Rectal smooth muscle tissue (tissue), 1 donor: ENCODE measurements around the gene DBNL.

ENCODE experiments used
- H3K27ac ChIP-seq: one replicate; pipeline ENCODE4 v1.7.0; 2013; ENCODE audit warnings: low read depth, low read length, inconsistent platforms
- H3K27me3 ChIP-seq: one replicate; pipeline ENCODE4 v1.7.0; 2013; ENCODE audit warnings: low read length; ENCODE audit not compliant: control insufficient read depth, insufficient read depth
- H3K36me3 ChIP-seq: one replicate; pipeline ENCODE4 v1.7.0; 2013; ENCODE audit warnings: low read length; ENCODE audit not compliant: control insufficient read depth, insufficient read depth
- H3K4me1 ChIP-seq: one replicate; pipeline ENCODE4 v1.7.0; 2013; ENCODE audit warnings: low read length; ENCODE audit not compliant: control insufficient read depth, insufficient read depth
- H3K4me3 ChIP-seq: one replicate; pipeline ENCODE4 v1.7.0; 2013; ENCODE audit warnings: low read length
- H3K9ac ChIP-seq: one replicate; pipeline ENCODE4 v1.7.0; 2013; ENCODE audit warnings: low read length

DBNL gene

DNA sequence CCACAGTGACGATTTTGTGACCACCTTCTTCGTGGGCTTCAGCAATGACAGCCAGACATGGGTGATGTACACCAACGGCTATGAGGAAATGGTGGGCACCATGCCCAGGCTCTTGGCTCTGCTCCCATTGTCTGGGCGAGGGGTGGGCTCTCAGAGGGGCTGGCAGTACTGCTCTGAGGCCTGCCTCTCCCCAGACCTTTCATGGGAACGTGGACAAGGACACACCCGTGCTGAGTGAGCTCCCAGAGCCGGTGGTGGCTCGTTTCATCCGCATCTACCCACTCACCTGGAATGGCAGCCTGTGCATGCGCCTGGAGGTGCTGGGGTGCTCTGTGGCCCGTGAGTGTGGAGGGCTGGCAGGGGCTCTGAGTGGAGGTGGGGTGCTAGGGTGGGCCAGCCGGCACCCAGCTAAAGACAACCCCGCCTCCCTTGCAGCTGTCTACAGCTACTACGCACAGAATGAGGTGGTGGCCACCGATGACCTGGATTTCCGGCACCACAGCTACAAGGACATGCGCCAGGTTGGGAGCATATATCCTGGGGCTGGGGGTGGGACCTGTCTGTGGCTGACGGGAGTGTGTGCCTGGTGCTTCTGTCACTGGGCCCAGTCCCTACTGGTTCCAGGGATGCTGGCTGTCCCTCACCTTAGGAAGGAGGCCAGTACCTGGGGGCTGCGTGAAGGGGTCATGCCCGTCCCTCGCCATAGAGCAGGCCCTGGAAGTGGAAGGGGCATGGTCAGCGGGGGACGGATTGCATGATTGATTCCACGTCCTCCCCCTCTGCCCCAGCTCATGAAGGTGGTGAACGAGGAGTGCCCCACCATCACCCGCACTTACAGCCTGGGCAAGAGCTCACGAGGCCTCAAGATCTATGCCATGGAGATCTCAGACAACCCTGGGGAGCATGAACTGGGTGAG lies 66.5 kb downstream of the DBNL start:
- Histone ChIP-seq H3K4me3 (no peak overlapping the region), H3K27ac (no peak overlapping the region), H3K9ac (no peak overlapping the region), H3K36me3 (peaks cover 6% of the 10 kb centered on the region), H3K4me1 (no peaks in the 10 kb centered on the region), H3K27me3 (no peaks in the 10 kb centered on the region)
